SK-N-MC (cell line): Measurements from ENCODE around the gene ILF3.
A peak's percentile ranks its signal among the peaks of the same experiment; 100 is the strongest.

Source experiments
- DNase-seq: peaks from one replicate; pipeline ENCODE4 v3.0.0-alpha.2; 2011; ENCODE audit warnings: low read depth, low spot score
- H3K27ac ChIP-seq: fragments of 200-600 bp; sonication (generic); 2 replicates; pipeline ENCODE4 v1.5.1; 2016; ENCODE audit warnings: mixed run types
- H3K36me3 ChIP-seq: fragments of 200-600 bp; sonication (generic); 2 replicates; pipeline ENCODE4 v1.6.1; 2017; ENCODE audit warnings: antibody characterized with exemption, low read length, mixed read lengths; ENCODE audit not compliant: insufficient read depth
- H3K4me3 ChIP-seq: fragments of 200-600 bp; sonication (generic); 2 replicates; pipeline ENCODE4 v1.5.1; 2016
- H3K9ac ChIP-seq: fragments of 200-600 bp; sonication (generic); 2 replicates; pipeline ENCODE4 v1.8.0; 2017; ENCODE audit warnings: mixed run types, mixed read lengths; ENCODE audit not compliant: insufficient read length
- H3K9me3 ChIP-seq: fragments of 200-600 bp; sonication (generic); 2 replicates; pipeline ENCODE4 v1.6.1; 2017; ENCODE audit warnings: low read depth, mild to moderate bottlenecking, antibody characterized with exemption, low read length, moderate library complexity, mixed read lengths
- EZH2 ChIP-seq: fragments of 200-600 bp; sonication (generic); IDR thresholded peaks from one replicate; pipeline ENCODE4 v1.6.1; 2017; ENCODE audit warnings: antibody characterized with exemption
- FOXP2 ChIP-seq: optimal IDR thresholded peaks from 2 replicates; pipeline ENCODE3; 2011; ENCODE audit warnings: mild to moderate bottlenecking, moderate library complexity; ENCODE audit not compliant: insufficient read depth; ENCODE audit errors: extremely low read length, control extremely low read depth
- POLR2AphosphoS5 ChIP-seq: IDR thresholded peaks from 2 replicates; pipeline ENCODE4 v1.6.1; 2012; ENCODE audit warnings: mild to moderate bottlenecking, low read depth, low read length, borderline replicate concordance

Gene ILF3

GRCh38 chr19:10686193-10686592, 32.0 kb downstream of the ILF3 start:
- Histone ChIP-seq H3K4me3 (no peak overlapping the region), H3K9ac (no peak overlapping the region), H3K27ac (no peak overlapping the region), H3K9me3 (no peaks in the 10 kb centered on the region), H3K36me3 (peaks cover 99% of the 10 kb centered on the region)
- TF ChIP-seq FOXP2 = no peak
- no peak for TF ChIP-seq POLR2AphosphoS5
- no peak for TF ChIP-seq EZH2
- no peak for DNase-seq

- Histone ChIP-seq H3K4me3 (no peak overlapping the region), H3K27ac (no peak overlapping the region), H3K9ac (no peak overlapping the region), H3K36me3 (peaks cover 98% of the 10 kb centered on the region), H3K9me3 (no peaks in the 10 kb centered on the region)
- DNase-seq = no peak
- no peak for TF ChIP-seq FOXP2
- TF ChIP-seq EZH2 = no peak
- no peak for TF ChIP-seq POLR2AphosphoS5
Measured at GRCh38 chr19:10686661-10687517, 32.7 kb downstream of the ILF3 start.

- Histone ChIP-seq H3K36me3 (peaks cover 89% of the 10 kb centered on the region), H3K4me3 (no peak overlapping the region), H3K27ac (no peak overlapping the region), H3K9me3 (no peaks in the 10 kb centered on the region), H3K9ac (no peak overlapping the region)
- TF ChIP-seq EZH2 (no peak), POLR2AphosphoS5 (peak; percentile 56)
- DNase-seq = no peak
Measured at GRCh38 chr19:10687518-10688288, 33.6 kb downstream of the ILF3 start.

- DNase-seq = no peak
- TF ChIP-seq POLR2AphosphoS5 = no peak
- no peak for TF ChIP-seq EZH2
- no peak for TF ChIP-seq FOXP2
- no peak overlapping the region for H3K27ac ChIP-seq
- peaks cover 79% of the 10 kb centered on the region for H3K36me3 ChIP-seq
- no peak overlapping the region for H3K9ac ChIP-seq
- H3K9me3 ChIP-seq = no peaks in the 10 kb centered on the region
- no peak overlapping the region for H3K4me3 ChIP-seq
Measured at GRCh38 chr19:10688545-10689280, 34.6 kb downstream of the ILF3 start.

- H3K27ac ChIP-seq = no peak overlapping the region
- no peak overlapping the region for H3K4me3 ChIP-seq
- H3K36me3 ChIP-seq = peaks cover 63% of the 10 kb centered on the region
- H3K9me3 ChIP-seq = no peaks in the 10 kb centered on the region
- no peak for DNase-seq
- TF ChIP-seq EZH2 (no peak), POLR2AphosphoS5 (no peak), FOXP2 (no peak)
- H3K9ac ChIP-seq = no peak overlapping the region
Measured at GRCh38 chr19:10690341-10690781, 36.2 kb downstream of the ILF3 start.

GRCh38 chr19:10691178-10691881, 37.2 kb downstream of the ILF3 start:
- Histone ChIP-seq H3K9ac (no peak overlapping the region), H3K4me3 (no peak overlapping the region), H3K27ac (no peak overlapping the region), H3K36me3 (peaks cover 54% of the 10 kb centered on the region), H3K9me3 (no peaks in the 10 kb centered on the region)
- TF ChIP-seq EZH2 = no peak
- no peak for TF ChIP-seq POLR2AphosphoS5
- TF ChIP-seq FOXP2 = no peak
- no peak for DNase-seq

GRCh38 chr19:10691883-10692282, 37.7 kb downstream of the ILF3 start:
- no peak for DNase-seq
- no peak overlapping the region for H3K27ac ChIP-seq
- no peak overlapping the region for H3K9ac ChIP-seq
- H3K4me3 ChIP-seq = no peak overlapping the region
- no peaks in the 10 kb centered on the region for H3K9me3 ChIP-seq
- H3K36me3 ChIP-seq = peaks cover 49% of the 10 kb centered on the region
- TF ChIP-seq POLR2AphosphoS5 = peak; percentile 46; the same call in 1 of the 2 replicates
- no peak for TF ChIP-seq FOXP2
- no peak for TF ChIP-seq EZH2
